ENCODE data around the gene PPP1R12A.

PPP1R12A gene

DNA sequence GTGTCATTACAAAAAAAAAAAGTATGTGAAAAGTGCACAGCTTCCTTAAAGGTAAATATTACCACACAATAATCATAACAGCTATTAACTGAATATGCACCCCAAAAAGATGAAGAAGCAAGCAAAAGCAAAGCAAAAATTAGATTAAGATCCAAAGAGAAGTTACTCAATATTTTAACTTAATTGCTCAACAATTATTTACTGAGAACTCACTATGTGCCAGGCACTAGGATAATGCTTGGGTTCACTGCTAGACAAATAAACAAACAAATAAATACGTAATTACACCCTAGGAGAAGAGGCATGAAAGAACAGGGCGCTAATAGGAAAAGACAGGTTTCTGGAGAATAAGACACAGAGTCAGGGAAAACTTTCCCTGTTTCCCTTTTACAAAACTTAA, 33.4 kb downstream of the PPP1R12A start:
- Mint-ChIP-seq H3K9me3 (no peaks in the 10 kb centered on the region), H3K4me3 (peak overlapping the region; percentile 1), H3K27me3 (no peaks in the 10 kb centered on the region), H3K27ac (ENCODE audit: low read depth) (no peak overlapping the region), H3K4me1 (peaks cover 77% of the 10 kb centered on the region), H3K36me3 (ENCODE audit: insufficient read depth) (peaks cover 3% of the 10 kb centered on the region)
- DNase-seq (ENCODE audit: low spot score in 2 of 2) (no peak), ATAC-seq (replicated peaks; ENCODE audit: extremely low read depth, poor library complexity, severe bottlenecking) (no peak)

DNA sequence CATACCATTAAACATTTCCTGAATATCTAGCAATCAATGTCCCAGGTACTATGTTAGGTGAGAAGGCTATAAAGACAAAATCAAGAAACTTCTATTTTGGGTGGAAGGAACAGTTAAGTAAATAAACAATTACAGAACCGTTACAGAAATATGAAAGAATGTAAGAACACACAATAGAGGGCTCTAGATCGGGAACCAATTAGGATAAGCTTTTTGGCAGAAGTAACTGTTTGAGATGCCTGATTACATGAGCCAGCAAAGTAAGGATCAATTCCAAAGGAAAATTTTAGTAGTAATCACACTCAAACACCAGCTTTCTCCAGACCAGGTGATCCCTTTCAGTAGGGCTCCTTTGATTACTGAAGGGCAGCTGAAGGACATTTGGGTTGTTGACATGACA, 33.9 kb downstream of the PPP1R12A start:
- no peak overlapping the region for H3K4me3 Mint-ChIP-seq
- no peaks in the 10 kb centered on the region for H3K27me3 Mint-ChIP-seq
- DNase-seq (ENCODE audit: low spot score in 2 of 2) (no peak), ATAC-seq (replicated peaks; ENCODE audit: extremely low read depth, poor library complexity, severe bottlenecking) (no peak)
- no peak overlapping the region for H3K27ac Mint-ChIP-seq (ENCODE audit: low read depth)
- no peaks in the 10 kb centered on the region for H3K9me3 Mint-ChIP-seq
- H3K36me3 Mint-ChIP-seq (ENCODE audit: insufficient read depth) = peaks cover 3% of the 10 kb centered on the region
- peaks cover 81% of the 10 kb centered on the region for H3K4me1 Mint-ChIP-seq

DNA sequence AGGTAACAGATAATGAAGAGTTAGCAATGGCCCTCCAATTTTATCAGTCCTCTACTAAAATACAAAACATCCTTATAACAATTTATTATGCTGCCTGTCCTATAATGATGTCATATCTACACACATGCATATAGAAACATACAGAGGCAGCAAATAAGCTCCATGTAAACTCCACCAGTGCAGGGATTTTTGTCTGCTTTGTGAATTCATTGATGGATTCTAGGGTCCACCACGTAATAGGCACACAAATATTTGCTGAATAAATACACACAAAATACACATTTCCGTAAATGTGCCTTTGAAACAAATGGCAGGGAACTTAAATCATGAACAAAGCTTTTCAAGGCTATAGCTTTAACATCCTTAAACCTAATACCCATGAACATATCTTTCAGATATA, 34.7 kb downstream of the PPP1R12A start:
- Mint-ChIP-seq H3K9me3 (no peaks in the 10 kb centered on the region), H3K36me3 (ENCODE audit: insufficient read depth) (peaks cover 3% of the 10 kb centered on the region), H3K4me3 (no peak overlapping the region), H3K4me1 (peaks cover 80% of the 10 kb centered on the region), H3K27me3 (no peaks in the 10 kb centered on the region), H3K27ac (ENCODE audit: low read depth) (no peak overlapping the region)
- DNase-seq (ENCODE audit: low spot score in 2 of 2) = no peak
- ATAC-seq (replicated peaks; ENCODE audit: extremely low read depth, poor library complexity, severe bottlenecking) = no peak

DNA sequence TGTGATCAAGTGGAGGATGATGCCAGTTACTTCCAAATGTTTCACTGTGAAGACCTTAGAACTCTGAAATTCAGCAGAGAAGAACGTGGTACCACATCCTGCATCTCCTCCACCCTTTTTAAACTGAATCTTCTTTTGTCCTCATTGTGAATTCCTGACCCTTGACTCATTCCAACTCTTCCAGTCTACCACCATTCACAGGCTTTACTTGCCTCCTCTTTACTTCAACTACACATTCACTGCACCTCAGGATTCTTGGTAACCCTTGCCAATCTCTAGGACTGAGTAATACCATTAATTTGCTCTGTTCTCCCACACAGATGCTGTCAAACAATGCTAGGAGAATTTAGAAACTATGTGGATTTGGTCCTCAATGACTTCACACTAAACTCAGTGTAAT, 37.3 kb downstream of the PPP1R12A start:
- H3K4me1 Mint-ChIP-seq = peaks cover 73% of the 10 kb centered on the region
- peak overlapping the region; percentile 32 for H3K27ac Mint-ChIP-seq (ENCODE audit: low read depth)
- ATAC-seq (replicated peaks; ENCODE audit: extremely low read depth, poor library complexity, severe bottlenecking) (no peak), DNase-seq (ENCODE audit: low spot score in 2 of 2) (no peak)
- H3K36me3 Mint-ChIP-seq (ENCODE audit: insufficient read depth) = peaks cover 2% of the 10 kb centered on the region
- H3K4me3 Mint-ChIP-seq = no peak overlapping the region
- H3K27me3 Mint-ChIP-seq = no peaks in the 10 kb centered on the region
- H3K9me3 Mint-ChIP-seq = no peaks in the 10 kb centered on the region

DNA sequence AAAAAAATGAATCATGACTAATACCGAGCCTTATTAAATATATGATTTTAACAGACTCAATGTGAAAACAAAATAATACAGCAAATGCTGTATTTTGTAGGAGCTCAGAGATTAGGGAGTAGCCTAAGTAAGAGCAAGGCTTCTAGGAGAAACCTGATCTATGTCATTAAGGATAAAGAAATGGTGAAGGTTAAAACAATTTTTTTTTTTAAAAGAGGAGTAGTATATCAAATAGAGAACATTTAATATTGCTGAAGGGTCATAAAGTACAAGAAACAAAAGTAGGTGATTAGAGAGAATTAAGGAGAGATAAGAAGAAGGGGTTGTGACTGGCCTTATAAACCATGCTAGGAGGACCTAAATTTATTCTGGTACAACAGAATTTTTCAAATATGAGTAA, 39.1 kb downstream of the PPP1R12A start:
- no peak for DNase-seq (ENCODE audit: low spot score in 2 of 2)
- peaks cover 3% of the 10 kb centered on the region for H3K36me3 Mint-ChIP-seq (ENCODE audit: insufficient read depth)
- H3K27ac Mint-ChIP-seq (ENCODE audit: low read depth) = peak overlapping the region; percentile 42
- H3K4me3 Mint-ChIP-seq = no peak overlapping the region
- peaks cover 75% of the 10 kb centered on the region for H3K4me1 Mint-ChIP-seq
- no peak for ATAC-seq (replicated peaks; ENCODE audit: extremely low read depth, poor library complexity, severe bottlenecking)
- H3K27me3 Mint-ChIP-seq = no peaks in the 10 kb centered on the region
- no peaks in the 10 kb centered on the region for H3K9me3 Mint-ChIP-seq

DNA sequence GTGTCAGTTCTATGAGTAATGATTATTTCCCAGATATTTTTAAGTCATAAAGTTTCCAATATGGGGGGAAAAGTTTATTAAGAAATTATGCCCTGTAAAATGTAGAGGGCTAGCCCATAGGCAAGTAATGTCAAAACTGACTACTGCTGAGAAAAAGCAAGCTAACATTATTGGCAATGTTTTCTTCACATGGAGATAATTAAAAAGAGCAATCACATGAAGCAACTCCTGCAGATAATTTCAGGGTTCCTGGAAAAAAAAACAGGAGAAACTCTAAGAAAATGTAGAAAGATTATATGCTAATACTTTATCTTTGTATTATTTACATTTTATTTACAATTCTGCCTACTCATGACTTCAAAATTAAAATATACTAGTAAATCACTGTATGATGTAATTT, 39.8 kb downstream of the PPP1R12A start:
- H3K4me3 Mint-ChIP-seq = no peak overlapping the region
- H3K27me3 Mint-ChIP-seq = no peaks in the 10 kb centered on the region
- peaks cover 72% of the 10 kb centered on the region for H3K4me1 Mint-ChIP-seq
- no peak overlapping the region for H3K27ac Mint-ChIP-seq (ENCODE audit: low read depth)
- peaks cover 4% of the 10 kb centered on the region for H3K36me3 Mint-ChIP-seq (ENCODE audit: insufficient read depth)
- DNase-seq (ENCODE audit: low spot score in 2 of 2) = no peak
- H3K9me3 Mint-ChIP-seq = no peaks in the 10 kb centered on the region
- no peak for ATAC-seq (replicated peaks; ENCODE audit: extremely low read depth, poor library complexity, severe bottlenecking)

DNA sequence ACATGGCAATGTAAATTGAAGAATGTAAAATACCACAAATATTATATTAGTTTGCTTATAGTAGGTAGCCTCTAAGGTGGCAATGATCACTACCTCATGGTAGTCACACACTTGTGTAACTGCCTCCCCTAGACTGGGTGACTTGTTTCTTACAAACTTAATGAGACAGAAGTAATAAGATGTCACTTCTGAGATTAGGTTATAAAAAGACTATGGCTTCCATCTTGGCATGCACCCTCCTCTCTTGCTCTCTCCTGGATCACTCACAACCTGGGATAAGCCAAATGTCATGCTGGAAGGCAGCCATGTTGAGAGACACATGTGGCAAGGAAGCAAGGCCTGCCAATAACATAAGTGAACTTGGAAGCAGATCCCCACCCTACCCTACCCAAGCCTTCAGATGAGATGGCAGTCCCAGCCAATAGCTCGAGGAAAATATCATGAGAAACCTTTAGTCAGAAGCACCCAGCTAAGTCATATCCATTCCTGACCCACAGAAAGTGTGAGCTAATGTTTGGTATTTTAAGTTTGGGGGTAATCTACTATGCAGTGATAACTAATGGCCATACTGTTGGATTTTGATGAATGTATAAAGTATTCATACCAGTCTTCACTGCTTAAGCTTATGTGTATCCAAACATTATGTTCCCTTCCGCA, 43.3 kb downstream of the PPP1R12A start:
- H3K27ac Mint-ChIP-seq (ENCODE audit: low read depth) = peak overlapping the region; percentile 52
- peaks cover 73% of the 10 kb centered on the region for H3K4me1 Mint-ChIP-seq
- peaks cover 2% of the 10 kb centered on the region for H3K36me3 Mint-ChIP-seq (ENCODE audit: insufficient read depth)
- no peaks in the 10 kb centered on the region for H3K9me3 Mint-ChIP-seq
- no peaks in the 10 kb centered on the region for H3K27me3 Mint-ChIP-seq
- no peak for ATAC-seq (replicated peaks; ENCODE audit: extremely low read depth, poor library complexity, severe bottlenecking)
- DNase-seq (ENCODE audit: low spot score in 2 of 2) = no peak
- H3K4me3 Mint-ChIP-seq = no peak overlapping the region

DNA sequence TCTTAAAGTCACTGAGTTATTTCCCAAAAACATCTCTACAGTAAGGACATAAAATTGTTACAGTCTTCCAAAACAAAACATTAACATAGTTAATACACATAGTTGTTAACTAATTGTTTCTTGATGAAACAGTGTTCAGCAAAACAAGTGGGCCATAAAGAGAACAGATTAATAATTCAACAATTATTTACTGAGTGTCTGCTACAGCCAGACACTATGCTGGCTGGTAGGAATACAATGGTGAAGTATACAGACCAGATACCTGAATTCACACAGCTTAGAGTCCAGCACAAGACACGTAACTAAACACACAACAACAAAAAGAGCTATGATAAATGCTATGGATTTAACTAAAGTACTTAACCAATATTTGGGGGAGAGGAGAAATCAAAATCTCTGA, 47.0 kb downstream of the PPP1R12A start:
- Mint-ChIP-seq H3K4me3 (no peak overlapping the region), H3K4me1 (peaks cover 63% of the 10 kb centered on the region), H3K36me3 (ENCODE audit: insufficient read depth) (peaks cover 4% of the 10 kb centered on the region), H3K27ac (ENCODE audit: low read depth) (peak overlapping the region; percentile 52), H3K27me3 (no peaks in the 10 kb centered on the region), H3K9me3 (no peaks in the 10 kb centered on the region)
- no peak for DNase-seq (ENCODE audit: low spot score in 2 of 2)
- no peak for ATAC-seq (replicated peaks; ENCODE audit: extremely low read depth, poor library complexity, severe bottlenecking)

DNA sequence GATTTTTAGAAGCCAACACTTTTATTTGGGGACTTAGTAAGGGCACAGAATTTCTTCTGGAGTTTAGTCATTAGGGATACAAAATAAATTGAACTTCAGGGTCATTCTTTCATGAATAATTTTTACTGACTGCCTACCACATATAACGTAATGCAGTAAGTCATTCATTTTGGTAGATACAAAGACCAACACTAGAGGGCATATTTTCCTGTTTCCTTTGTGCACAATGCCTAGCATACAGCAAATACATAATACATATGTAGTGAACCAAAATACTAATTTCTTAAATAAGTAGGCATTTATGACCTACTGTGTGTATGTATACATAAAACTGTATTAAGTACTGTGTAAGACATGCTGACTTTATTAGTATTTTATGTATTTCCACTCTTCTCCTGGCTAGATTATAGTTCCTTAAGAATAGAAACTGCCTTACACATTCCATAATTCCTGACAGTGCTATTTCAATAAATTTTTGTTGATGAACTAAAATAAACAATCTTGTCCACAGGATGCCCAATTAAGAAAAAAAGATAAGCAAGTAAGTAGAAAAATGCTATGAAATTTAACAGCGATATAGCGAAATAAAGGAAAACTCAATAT, 47.9 kb downstream of the PPP1R12A start:
- peak; percentile 60 for ATAC-seq (replicated peaks; ENCODE audit: extremely low read depth, poor library complexity, severe bottlenecking)
- Mint-ChIP-seq H3K27me3 (no peaks in the 10 kb centered on the region), H3K4me1 (peaks cover 68% of the 10 kb centered on the region), H3K27ac (ENCODE audit: low read depth) (no peak overlapping the region), H3K4me3 (no peak overlapping the region), H3K36me3 (ENCODE audit: insufficient read depth) (peaks cover 7% of the 10 kb centered on the region), H3K9me3 (no peaks in the 10 kb centered on the region)
- no peak for DNase-seq (ENCODE audit: low spot score in 2 of 2)

DNA sequence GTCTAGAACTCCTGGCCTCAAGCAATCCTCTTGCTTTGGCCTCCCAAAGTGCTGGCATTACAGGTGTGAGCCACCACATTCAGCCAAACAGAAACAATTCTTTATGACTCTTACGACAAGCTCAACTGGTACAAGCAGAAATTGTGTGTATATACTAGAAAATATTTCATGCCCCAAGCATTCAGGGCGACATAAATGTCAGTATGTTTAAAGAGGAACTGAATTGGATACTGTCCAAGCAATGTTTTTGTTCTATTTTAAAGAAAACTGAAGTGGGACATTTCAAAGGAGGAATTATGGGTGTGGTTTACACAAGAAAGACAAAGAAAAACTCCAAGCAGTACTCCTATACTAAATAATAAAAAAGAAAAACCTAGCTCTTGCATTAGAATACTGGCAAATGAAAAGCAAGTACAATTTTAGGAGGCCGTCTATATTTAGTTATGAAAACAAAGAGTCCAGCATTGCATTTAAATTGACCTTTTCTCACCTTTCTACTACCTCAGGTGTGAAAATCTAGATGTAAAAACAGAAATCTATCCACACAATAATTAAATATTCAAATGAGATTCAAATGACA, 48.9 kb downstream of the PPP1R12A start:
- Mint-ChIP-seq H3K27me3 (no peaks in the 10 kb centered on the region), H3K4me3 (no peak overlapping the region), H3K4me1 (peaks cover 67% of the 10 kb centered on the region), H3K27ac (ENCODE audit: low read depth) (peak overlapping the region; percentile 64), H3K9me3 (no peaks in the 10 kb centered on the region), H3K36me3 (ENCODE audit: insufficient read depth) (peaks cover 7% of the 10 kb centered on the region)
- no peak for ATAC-seq (replicated peaks; ENCODE audit: extremely low read depth, poor library complexity, severe bottlenecking)
- DNase-seq (ENCODE audit: low spot score in 2 of 2) = no peak

DNA sequence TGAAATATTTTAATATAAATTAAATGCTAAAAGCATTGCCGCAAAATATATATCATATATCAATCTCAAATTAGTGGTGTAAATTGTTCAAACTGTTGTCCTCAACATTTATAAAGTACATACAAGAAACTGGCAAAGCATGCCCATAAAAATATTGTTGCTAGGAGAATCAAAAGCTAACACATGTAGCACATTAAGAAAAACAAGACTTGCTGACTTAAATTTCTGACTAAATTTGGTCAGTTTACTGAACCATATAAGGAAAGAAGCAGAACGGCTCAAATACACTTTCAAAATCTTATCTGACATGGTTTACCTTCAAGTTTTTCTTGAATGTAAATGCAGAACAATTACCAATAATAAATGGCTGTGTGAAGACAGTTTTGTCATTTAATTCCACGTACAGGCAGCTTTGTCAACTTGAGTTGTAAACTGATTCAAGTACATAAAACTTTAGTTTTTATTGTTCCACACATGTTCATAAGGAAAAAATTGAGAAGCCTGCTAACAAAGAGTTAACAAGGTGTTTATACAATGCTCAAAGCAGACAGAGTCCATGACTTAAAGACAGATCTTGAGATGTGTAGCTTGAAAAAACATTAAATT, 50.4 kb downstream of the PPP1R12A start:
- H3K27me3 Mint-ChIP-seq = no peaks in the 10 kb centered on the region
- peaks cover 4% of the 10 kb centered on the region for H3K36me3 Mint-ChIP-seq (ENCODE audit: insufficient read depth)
- H3K27ac Mint-ChIP-seq (ENCODE audit: low read depth) = no peak overlapping the region
- no peak for DNase-seq (ENCODE audit: low spot score in 2 of 2)
- no peaks in the 10 kb centered on the region for H3K9me3 Mint-ChIP-seq
- H3K4me1 Mint-ChIP-seq = peaks cover 69% of the 10 kb centered on the region
- H3K4me3 Mint-ChIP-seq = no peak overlapping the region
- ATAC-seq (replicated peaks; ENCODE audit: extremely low read depth, poor library complexity, severe bottlenecking) = no peak

DNA sequence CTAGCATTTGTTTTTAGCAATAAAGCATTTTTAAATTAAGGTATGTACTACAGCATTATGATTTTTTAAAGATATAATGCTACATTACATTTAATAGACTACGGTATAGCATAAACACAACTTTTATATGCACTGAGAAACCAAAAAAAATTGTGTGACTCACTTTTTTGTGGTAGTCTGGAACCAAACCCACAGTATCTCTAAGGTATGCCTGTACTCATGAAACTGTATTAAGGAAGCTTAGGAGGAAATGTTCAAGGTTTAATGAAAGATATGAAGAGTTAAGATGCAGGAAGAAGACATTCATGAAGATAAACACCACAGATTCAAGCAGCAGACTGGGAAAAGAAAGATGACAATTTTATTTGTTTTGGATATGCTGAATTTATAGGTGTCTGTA, 51.7 kb downstream of the PPP1R12A start:
- H3K9me3 Mint-ChIP-seq = no peaks in the 10 kb centered on the region

DNA sequence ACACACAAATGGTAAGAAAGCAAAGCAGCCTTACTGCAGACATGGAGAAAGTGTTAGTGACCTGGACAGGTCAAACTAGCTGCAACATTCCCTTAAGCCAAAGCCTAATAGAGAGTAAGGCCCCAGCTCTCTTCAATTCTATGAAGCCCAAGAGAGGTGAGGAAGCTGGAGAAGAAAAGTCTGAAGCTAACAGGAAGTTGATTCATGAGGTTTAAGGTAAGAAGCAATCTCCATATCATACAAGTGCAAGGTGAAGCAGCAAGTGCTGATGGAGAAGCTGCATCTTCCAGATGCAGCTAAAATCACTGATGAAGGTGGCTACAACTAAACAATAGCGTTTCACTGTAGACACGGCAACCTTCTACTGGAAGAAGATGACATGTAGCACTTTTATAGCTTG, 53.5 kb downstream of the PPP1R12A start:
- no peaks in the 10 kb centered on the region for H3K9me3 Mint-ChIP-seq
- H3K36me3 Mint-ChIP-seq (ENCODE audit: insufficient read depth) = peaks cover 9% of the 10 kb centered on the region
- ATAC-seq (replicated peaks; ENCODE audit: extremely low read depth, poor library complexity, severe bottlenecking) (no peak), DNase-seq (ENCODE audit: low spot score in 2 of 2) (no peak)
- no peak overlapping the region for H3K27ac Mint-ChIP-seq (ENCODE audit: low read depth)
- no peaks in the 10 kb centered on the region for H3K27me3 Mint-ChIP-seq
- peaks cover 60% of the 10 kb centered on the region for H3K4me1 Mint-ChIP-seq
- H3K4me3 Mint-ChIP-seq = no peak overlapping the region

More for the DNA sequence above, 51.7 kb downstream of the PPP1R12A start:
- peak overlapping the region; percentile 14 for H3K27ac Mint-ChIP-seq (ENCODE audit: low read depth)
- H3K4me3 Mint-ChIP-seq = peak overlapping the region; percentile 1
- H3K4me1 Mint-ChIP-seq = peaks cover 62% of the 10 kb centered on the region
- peaks cover 4% of the 10 kb centered on the region for H3K36me3 Mint-ChIP-seq (ENCODE audit: insufficient read depth)
- H3K27me3 Mint-ChIP-seq = no peaks in the 10 kb centered on the region
- ATAC-seq (replicated peaks; ENCODE audit: extremely low read depth, poor library complexity, severe bottlenecking) (no peak), DNase-seq (ENCODE audit: low spot score in 2 of 2) (no peak)

Measured in central memory CD8-positive, alpha-beta T cell (primary cell).